Kidney epithelial cell (primary cell): Measurements from ENCODE around the gene MNAT1. TPM values are rescaled to one million over a fixed set of nuclear protein-coding genes. Genes with fewer than 3 reads are reported as not detected.
A peak's percentile ranks its signal among the peaks of the same experiment; 100 is the strongest.

ENCODE experiments used
- DNase-seq: peaks from one replicate; pipeline ENCODE4 v3.0.0-alpha.2; 2010; ENCODE audit warnings: low read depth
- H3K27me3 ChIP-seq: 2 replicates; pipeline ENCODE4 v1.6.0; 2011; ENCODE audit warnings: low read length; ENCODE audit not compliant: control insufficient read depth, insufficient read depth
- H3K36me3 ChIP-seq: 2 replicates; pipeline ENCODE4 v1.5.1; 2011; ENCODE audit warnings: low read length; ENCODE audit not compliant: control insufficient read depth, insufficient read depth
- H3K4me3 ChIP-seq: 2 replicates; pipeline ENCODE4 v1.5.1; 2011; ENCODE audit warnings: low read depth, mild to moderate bottlenecking, control low read depth, low read length
- total RNA-seq: library from RNA; depleted of rRNA; stranded (reverse); fragments of >200 nt; gene quantifications from 2 replicates; pipeline ENCODE4 v1.2.3, GENCODE V29; 2015
- TF ChIP-seq, protein P1 (sequence below): IDR thresholded peaks from 2 replicates; pipeline ENCODE4 v1.5.1; 2011; ENCODE audit warnings: mild to moderate bottlenecking, moderate library complexity, low read length, control low read depth, inconsistent platforms; ENCODE audit not compliant: insufficient read depth, poor library complexity, severe bottlenecking

MNAT1 gene
- total RNA-seq, 1 donor from 2014 or later: 49.2 TPM

DNA sequence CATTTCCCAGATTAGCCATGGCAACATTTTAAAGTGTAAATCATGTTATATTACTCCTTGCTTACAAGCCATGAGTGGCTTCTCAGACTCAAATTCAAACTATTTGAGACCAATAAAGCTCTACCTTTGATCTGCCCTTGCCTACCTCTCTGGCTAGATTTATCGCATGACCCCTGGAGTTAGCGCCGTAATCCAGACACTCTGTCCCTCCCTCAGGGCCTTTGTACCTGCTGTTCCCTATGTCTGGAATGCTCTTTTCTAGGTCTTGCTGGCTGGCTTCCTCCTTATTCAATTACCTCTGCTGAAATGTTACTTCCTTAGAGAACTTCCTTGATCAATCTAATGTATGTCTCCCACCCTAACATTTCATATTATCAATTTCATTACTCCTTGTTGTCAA, 26.7 kb upstream of the MNAT1 start:
- H3K27me3 ChIP-seq: no peaks in the 10 kb centered on the region
- H3K36me3 ChIP-seq: no peaks in the 10 kb centered on the region
- TF ChIP-seq, protein P1, sequence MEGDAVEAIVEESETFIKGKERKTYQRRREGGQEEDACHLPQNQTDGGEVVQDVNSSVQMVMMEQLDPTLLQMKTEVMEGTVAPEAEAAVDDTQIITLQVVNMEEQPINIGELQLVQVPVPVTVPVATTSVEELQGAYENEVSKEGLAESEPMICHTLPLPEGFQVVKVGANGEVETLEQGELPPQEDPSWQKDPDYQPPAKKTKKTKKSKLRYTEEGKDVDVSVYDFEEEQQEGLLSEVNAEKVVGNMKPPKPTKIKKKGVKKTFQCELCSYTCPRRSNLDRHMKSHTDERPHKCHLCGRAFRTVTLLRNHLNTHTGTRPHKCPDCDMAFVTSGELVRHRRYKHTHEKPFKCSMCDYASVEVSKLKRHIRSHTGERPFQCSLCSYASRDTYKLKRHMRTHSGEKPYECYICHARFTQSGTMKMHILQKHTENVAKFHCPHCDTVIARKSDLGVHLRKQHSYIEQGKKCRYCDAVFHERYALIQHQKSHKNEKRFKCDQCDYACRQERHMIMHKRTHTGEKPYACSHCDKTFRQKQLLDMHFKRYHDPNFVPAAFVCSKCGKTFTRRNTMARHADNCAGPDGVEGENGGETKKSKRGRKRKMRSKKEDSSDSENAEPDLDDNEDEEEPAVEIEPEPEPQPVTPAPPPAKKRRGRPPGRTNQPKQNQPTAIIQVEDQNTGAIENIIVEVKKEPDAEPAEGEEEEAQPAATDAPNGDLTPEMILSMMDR: no peak

GRCh38 chr14:60710494-60710893, 24.1 kb upstream of the MNAT1 start:
- DNase-seq: no peak
- no peaks in the 10 kb centered on the region for H3K27me3 ChIP-seq
- no peak overlapping the region for H3K4me3 ChIP-seq
- TF ChIP-seq, protein P1: no peak
- no peaks in the 10 kb centered on the region for H3K36me3 ChIP-seq

More for the DNA sequence above, 26.7 kb upstream of the MNAT1 start:
- no peak for DNase-seq
- H3K4me3 ChIP-seq: no peak overlapping the region

DNA sequence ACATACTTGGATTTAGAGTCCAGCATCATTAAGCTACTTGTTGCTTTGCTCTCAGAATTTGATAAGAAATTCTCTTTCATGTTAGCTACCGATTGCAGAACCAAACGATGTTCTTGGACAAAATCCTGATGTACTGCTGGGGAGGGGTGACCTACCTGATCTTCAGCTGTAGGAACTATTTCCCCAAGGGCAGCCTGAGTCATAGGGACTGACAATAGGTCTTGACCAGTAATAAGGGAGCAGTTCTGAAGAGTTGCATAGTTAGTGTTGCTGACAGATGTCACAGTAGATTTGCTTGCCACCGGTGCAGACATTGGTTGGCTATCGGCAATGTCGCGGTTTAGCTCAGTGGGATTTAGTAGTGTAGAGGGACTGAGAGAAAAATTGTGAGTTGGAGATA, 21.0 kb upstream of the MNAT1 start:
- no peak for DNase-seq
- TF ChIP-seq, protein P1: no peak
- Histone ChIP-seq H3K4me3 (no peak overlapping the region), H3K36me3 (no peaks in the 10 kb centered on the region), H3K27me3 (no peaks in the 10 kb centered on the region)

DNA sequence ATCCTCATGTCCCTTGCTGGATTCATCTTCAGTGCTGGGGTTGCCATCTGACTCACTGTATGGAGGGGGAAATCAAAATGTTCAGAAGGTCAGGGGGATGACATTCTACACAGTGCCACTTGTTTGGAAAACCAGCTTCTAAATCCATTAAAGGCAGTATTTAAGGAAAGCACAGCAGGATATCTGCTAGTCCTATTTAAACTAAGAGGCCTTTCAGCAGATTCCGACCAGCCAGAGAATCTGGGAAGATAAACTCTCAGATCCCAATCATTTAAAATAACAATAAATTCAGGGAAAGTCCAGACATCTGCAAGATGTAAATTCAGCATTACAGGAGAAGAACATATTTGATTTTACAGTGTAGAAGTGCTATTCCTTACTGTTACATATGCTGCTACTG, 14.2 kb upstream of the MNAT1 start:
- no peaks in the 10 kb centered on the region for H3K27me3 ChIP-seq
- TF ChIP-seq, protein P1: no peak
- no peaks in the 10 kb centered on the region for H3K36me3 ChIP-seq
- H3K4me3 ChIP-seq: no peak overlapping the region
- DNase-seq: no peak

DNA sequence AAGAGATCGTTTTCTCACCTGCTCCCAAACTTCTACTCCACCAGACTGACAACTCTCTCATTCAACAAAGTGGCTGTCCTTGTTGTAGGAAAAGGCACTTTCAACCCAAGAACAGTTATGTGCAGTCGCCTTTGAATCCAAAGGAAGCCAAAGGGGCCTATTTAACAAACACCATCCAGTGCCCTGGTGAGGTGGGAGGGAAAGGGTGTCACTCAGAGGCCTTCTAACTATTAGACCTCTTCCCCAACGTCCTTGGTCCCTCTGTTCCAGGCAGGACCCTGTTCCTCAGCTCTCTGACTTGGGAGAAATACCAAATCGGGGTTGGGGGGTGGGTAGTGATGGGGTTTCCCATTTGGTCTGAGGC, 13.6 kb upstream of the MNAT1 start:
- H3K4me3 ChIP-seq: peak overlapping the region; percentile 73
- H3K36me3 ChIP-seq: no peaks in the 10 kb centered on the region
- H3K27me3 ChIP-seq: no peaks in the 10 kb centered on the region
- no peak for DNase-seq
- TF ChIP-seq, protein P1: no peak

DNA sequence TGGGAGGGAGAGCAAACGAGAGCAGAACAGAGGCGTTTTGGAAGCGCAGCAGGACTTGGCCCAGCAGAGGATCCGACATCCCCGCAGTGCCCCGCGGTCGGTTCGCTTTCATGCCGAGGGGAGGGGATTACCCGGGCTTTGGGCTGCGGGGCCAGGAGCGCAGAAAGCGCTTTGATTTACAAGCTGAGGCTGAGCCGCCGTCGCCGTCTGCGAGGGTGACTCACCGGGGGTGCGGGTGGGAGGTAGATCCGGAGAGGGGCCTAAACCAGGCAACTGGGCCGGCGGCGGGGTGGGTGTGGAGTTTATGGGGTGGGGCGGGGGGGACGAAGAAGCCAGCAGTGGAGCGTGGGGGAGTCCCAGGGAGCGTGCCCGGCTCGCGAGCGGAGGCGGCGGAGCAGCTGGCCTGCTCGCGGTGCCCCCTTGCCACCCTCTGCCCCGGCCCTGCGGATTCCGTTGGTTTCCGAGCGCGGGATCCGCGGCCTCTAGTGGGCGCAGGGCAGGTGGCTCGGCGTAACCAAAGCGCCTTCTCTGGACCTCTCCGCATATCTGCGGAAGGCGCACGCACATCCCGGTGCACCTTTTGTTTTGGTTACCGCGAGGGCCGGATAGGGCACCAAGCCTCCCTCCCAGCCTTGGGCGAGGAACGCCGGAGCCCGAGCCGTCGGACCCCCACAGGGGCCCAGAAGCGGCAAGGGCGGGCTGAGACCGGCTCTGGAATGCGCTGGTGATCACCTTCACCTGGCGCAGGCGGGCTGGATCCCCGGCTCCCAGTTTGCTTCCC, 13.0 kb upstream of the MNAT1 start:
- Histone ChIP-seq H3K36me3 (no peaks in the 10 kb centered on the region), H3K4me3 (peak overlapping the region; percentile 73), H3K27me3 (no peaks in the 10 kb centered on the region)
- DNase-seq: no peak
- TF ChIP-seq, protein P1: peak; percentile 69
